Right lobe of liver (tissue), 4 donors: ENCODE data around the gene CCDC191.

Source experiments
- POLR2A ChIP-seq: fragments of 450-650 bp; IDR thresholded peaks from one replicate; pipeline ENCODE4 v1.6.1; 2017; ENCODE audit warnings: antibody characterized with exemption, mild to moderate bottlenecking
- TF ChIP-seq, protein P1 (sequence below), 4 donors: fragments of 200-600 bp in 3 of 4; fragments of 450-650 bp in 1 of 4; IDR thresholded peaks; one replicate each; pipeline versions ENCODE4 v1.5.1 to v1.8.0; 2016 to 2022; ENCODE audit warnings: antibody characterized with exemption in 4 of 4, mild to moderate bottlenecking in 2 of 4
- donor health status: DM: no; HTN: no; CAD: no.
- donor health status: DM: no; HTN: no; CAD: no.
- donor health status: DM: no; HTN: yes; CAD: no.

DNA sequence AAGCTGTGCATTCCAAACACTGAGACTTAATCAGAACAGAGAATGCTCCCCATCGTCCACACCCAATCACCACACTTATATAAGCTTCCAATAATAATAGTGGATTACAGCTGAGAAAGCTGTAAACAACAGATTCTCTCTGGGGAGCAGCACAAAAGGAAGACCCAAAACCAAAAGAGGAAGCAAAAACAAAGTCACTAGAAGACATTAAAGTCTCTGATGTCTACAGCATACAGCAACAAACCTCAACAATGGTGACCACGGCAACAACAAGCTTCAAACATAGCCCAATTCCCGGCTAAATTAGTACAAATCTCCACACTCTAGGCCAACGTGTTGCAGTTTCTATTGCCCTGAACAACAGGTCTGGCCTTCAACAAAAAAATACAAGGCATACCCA lies 70.8 kb downstream of the CCDC191 start:
- TF ChIP-seq, protein P1, sequence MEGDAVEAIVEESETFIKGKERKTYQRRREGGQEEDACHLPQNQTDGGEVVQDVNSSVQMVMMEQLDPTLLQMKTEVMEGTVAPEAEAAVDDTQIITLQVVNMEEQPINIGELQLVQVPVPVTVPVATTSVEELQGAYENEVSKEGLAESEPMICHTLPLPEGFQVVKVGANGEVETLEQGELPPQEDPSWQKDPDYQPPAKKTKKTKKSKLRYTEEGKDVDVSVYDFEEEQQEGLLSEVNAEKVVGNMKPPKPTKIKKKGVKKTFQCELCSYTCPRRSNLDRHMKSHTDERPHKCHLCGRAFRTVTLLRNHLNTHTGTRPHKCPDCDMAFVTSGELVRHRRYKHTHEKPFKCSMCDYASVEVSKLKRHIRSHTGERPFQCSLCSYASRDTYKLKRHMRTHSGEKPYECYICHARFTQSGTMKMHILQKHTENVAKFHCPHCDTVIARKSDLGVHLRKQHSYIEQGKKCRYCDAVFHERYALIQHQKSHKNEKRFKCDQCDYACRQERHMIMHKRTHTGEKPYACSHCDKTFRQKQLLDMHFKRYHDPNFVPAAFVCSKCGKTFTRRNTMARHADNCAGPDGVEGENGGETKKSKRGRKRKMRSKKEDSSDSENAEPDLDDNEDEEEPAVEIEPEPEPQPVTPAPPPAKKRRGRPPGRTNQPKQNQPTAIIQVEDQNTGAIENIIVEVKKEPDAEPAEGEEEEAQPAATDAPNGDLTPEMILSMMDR (IDR thresholded peaks at IDR 0.05): no peak
- no peak for TF ChIP-seq POLR2A
